ENCODE measurements around the gene GNAS-AS1. TPM values are rescaled to one million over a fixed set of nuclear protein-coding genes. Genes with fewer than 3 reads are reported as not detected.

GNAS-AS1 gene
- total and polyA plus RNA-seq, 2 donors from 2014 or later: 0.37 to 0.88 TPM

DNA sequence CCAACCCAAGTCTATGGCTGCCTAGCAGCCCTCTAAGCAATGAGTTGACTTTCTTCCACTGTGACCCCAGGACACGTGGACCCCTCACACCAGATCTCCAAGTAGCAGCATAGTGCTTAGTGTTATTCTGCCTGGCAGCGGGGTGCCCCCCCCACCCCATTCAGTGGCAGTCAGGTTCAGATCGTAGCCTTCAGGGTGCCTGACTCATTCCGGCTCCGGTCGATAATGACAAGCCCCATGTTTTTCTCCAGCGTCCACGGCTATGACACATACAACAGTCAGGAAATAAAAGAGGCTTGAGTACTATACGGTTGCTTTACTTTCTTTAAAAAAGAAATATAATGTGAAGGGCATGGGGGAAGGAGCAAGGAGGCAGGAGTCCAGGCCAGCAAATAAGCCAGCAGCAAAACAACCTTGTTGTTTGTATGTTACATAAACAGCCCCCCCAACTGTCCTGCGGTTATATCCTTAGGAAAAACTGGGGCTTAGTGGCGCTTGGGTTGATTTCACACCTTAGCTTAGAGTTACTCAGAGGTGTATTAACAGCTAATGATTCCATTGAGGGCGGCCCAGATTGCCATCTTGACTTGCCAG, 24.9 kb upstream of the GNAS-AS1 start:
- TF ChIP-seq, protein P1, sequence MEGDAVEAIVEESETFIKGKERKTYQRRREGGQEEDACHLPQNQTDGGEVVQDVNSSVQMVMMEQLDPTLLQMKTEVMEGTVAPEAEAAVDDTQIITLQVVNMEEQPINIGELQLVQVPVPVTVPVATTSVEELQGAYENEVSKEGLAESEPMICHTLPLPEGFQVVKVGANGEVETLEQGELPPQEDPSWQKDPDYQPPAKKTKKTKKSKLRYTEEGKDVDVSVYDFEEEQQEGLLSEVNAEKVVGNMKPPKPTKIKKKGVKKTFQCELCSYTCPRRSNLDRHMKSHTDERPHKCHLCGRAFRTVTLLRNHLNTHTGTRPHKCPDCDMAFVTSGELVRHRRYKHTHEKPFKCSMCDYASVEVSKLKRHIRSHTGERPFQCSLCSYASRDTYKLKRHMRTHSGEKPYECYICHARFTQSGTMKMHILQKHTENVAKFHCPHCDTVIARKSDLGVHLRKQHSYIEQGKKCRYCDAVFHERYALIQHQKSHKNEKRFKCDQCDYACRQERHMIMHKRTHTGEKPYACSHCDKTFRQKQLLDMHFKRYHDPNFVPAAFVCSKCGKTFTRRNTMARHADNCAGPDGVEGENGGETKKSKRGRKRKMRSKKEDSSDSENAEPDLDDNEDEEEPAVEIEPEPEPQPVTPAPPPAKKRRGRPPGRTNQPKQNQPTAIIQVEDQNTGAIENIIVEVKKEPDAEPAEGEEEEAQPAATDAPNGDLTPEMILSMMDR (IDR thresholded peaks at IDR 0.05; ENCODE audit: borderline replicate concordance, extremely low read depth, insufficient read depth): no peak
- intact Hi-C loops (cut with DNase I): loop anchor here (10.0 kb wide), 1 partner anchor 349 kb away; no protein-coding TSS in a partner anchor
- no peak overlapping the region for H3K27ac ChIP-seq (ENCODE audit: low read depth in 2 of 2, low read length in 2 of 2)
- FAIRE-seq (no peak), DNase-seq (peak in 1 of 5 donors; percentile 5)
- no peaks in the 10 kb centered on the region for H3K4me1 ChIP-seq (ENCODE audit: control insufficient read depth in 2 of 3, insufficient read depth in 2 of 3, low read depth in 1 of 3, low read length in 3 of 3)
- no peaks in the 10 kb centered on the region for H3K9me3 ChIP-seq (ENCODE audit: control insufficient read depth in 2 of 3, insufficient read depth in 1 of 3, low read length in 3 of 3)
- no peaks in the 10 kb centered on the region for H3K27me3 ChIP-seq (ENCODE audit: control insufficient read depth, insufficient read depth, low read length)
- no peaks in the 10 kb centered on the region for H3K36me3 ChIP-seq (ENCODE audit: control insufficient read depth in 2 of 3, insufficient read depth in 3 of 3, low read length in 3 of 3)
- no peak overlapping the region for H3K4me3 ChIP-seq (ENCODE audit: low read length in 3 of 3)
- no peak overlapping the region for H3K9ac ChIP-seq (ENCODE audit: low read length in 3 of 3)

DNA sequence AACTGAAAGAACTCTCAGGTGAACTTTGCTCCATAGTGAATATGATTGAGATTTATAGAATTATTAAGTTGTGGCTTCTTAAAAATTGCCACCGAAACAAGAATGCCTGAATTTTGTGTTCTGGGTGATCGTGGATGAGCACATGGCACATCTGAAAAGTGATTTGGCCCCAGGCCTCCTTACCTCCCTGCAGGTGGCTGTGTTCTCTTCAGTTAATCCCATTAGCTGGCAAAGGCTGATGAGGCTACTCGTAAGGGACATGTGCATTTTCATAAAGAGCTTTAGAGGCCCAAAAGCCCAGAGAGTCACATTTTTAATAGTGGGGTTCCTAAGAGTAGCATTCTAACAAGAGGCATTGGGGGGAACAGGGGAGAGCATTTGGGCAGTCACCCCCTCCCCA, 24.4 kb upstream of the GNAS-AS1 start:
- no peak for DNase-seq
- intact Hi-C loops (cut with DNase I): loop anchor here (10.0 kb wide), 1 partner anchor 350 kb away; no protein-coding TSS in a partner anchor
- no peaks in the 10 kb centered on the region for H3K4me1 ChIP-seq (ENCODE audit: control insufficient read depth in 2 of 3, insufficient read depth in 2 of 3, low read depth in 1 of 3, low read length in 3 of 3)
- no peaks in the 10 kb centered on the region for H3K27me3 ChIP-seq (ENCODE audit: control insufficient read depth, insufficient read depth, low read length)
- H3K36me3 ChIP-seq (ENCODE audit: control insufficient read depth in 2 of 3, insufficient read depth in 3 of 3, low read length in 3 of 3): no peaks in the 10 kb centered on the region
- TF ChIP-seq, protein P1 (IDR thresholded peaks at IDR 0.05; ENCODE audit: borderline replicate concordance, extremely low read depth, insufficient read depth): no peak
- no peak overlapping the region for H3K27ac ChIP-seq (ENCODE audit: low read depth in 2 of 2, low read length in 2 of 2)
- H3K9ac ChIP-seq (ENCODE audit: low read length in 3 of 3): no peak overlapping the region
- no peaks in the 10 kb centered on the region for H3K9me3 ChIP-seq (ENCODE audit: control insufficient read depth in 2 of 3, insufficient read depth in 1 of 3, low read length in 3 of 3)
- no peak for FAIRE-seq
- H3K4me3 ChIP-seq (ENCODE audit: low read length in 3 of 3): no peak overlapping the region

DNA sequence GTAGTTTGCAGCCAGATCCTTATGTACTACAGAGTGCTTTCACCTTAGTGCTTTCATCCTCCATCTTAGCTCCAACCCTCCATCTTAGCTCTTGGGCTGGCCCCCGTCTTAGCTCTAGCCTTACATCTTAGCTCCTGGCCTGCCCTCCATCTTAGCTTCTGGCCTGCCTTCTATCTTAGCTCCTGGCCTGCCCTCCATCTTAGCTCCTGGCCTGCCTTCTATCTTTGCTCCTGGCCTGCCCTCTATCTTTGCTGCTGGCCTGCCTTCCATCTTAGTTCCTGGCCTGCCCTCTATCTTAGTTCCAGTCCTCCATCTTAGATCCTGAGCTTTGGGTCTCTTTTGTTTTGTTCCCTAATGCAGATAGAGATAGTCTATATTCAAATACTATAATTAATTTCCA, 23.8 kb upstream of the GNAS-AS1 start:
- FAIRE-seq (no peak), DNase-seq (peak in 1 of 5 donors; percentile 2)
- TF ChIP-seq, protein P1 (IDR thresholded peaks at IDR 0.05; ENCODE audit: borderline replicate concordance, extremely low read depth, insufficient read depth): no peak
- no peaks in the 10 kb centered on the region for H3K36me3 ChIP-seq (ENCODE audit: control insufficient read depth in 2 of 3, insufficient read depth in 3 of 3, low read length in 3 of 3)
- H3K4me3 ChIP-seq (ENCODE audit: low read length in 3 of 3): no peak overlapping the region
- H3K9ac ChIP-seq (ENCODE audit: low read length in 3 of 3): no peak overlapping the region
- H3K27ac ChIP-seq (ENCODE audit: low read depth in 2 of 2, low read length in 2 of 2): no peak overlapping the region
- no peaks in the 10 kb centered on the region for H3K9me3 ChIP-seq (ENCODE audit: control insufficient read depth in 2 of 3, insufficient read depth in 1 of 3, low read length in 3 of 3)
- H3K4me1 ChIP-seq (ENCODE audit: control insufficient read depth in 2 of 3, insufficient read depth in 2 of 3, low read depth in 1 of 3, low read length in 3 of 3): no peaks in the 10 kb centered on the region
- intact Hi-C loops (cut with DNase I): loop anchor here (10.0 kb wide), 1 partner anchor 350 kb away; no protein-coding TSS in a partner anchor
- no peaks in the 10 kb centered on the region for H3K27me3 ChIP-seq (ENCODE audit: control insufficient read depth, insufficient read depth, low read length)

Data from kidney (tissue), 14 donors.